GM12872 (cell line): ENCODE results near the gene BCAS1.

Source experiments
- TF ChIP-seq, protein P1 (sequence below): IDR thresholded peaks from 3 replicates; pipeline ENCODE4 v1.5.1; 2011; ENCODE audit warnings: low read depth, mild to moderate bottlenecking, low read length, moderate library complexity; ENCODE audit not compliant: insufficient read depth

BCAS1 gene

DNA sequence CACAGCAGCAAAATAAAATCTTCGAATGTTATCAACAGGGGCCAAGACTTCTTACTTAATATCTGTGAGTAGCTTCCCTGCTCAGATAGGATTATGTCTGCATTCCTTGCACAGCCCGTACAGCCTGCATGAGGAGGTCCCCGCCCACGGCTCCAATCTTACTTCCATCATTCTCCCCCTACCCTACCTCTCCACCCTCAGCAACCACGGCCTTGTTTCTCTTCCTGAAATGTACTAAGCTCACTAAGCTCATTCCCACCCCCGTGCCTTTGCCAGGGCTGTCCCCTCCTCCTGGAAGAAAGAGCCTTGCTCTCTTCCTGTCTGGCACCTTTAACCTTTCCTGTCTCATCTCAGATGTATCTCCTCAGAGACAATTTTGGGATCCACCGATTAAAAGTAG lies 120.4 kb downstream of the BCAS1 start:
- TF ChIP-seq, protein P1, sequence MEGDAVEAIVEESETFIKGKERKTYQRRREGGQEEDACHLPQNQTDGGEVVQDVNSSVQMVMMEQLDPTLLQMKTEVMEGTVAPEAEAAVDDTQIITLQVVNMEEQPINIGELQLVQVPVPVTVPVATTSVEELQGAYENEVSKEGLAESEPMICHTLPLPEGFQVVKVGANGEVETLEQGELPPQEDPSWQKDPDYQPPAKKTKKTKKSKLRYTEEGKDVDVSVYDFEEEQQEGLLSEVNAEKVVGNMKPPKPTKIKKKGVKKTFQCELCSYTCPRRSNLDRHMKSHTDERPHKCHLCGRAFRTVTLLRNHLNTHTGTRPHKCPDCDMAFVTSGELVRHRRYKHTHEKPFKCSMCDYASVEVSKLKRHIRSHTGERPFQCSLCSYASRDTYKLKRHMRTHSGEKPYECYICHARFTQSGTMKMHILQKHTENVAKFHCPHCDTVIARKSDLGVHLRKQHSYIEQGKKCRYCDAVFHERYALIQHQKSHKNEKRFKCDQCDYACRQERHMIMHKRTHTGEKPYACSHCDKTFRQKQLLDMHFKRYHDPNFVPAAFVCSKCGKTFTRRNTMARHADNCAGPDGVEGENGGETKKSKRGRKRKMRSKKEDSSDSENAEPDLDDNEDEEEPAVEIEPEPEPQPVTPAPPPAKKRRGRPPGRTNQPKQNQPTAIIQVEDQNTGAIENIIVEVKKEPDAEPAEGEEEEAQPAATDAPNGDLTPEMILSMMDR, result no peak

DNA sequence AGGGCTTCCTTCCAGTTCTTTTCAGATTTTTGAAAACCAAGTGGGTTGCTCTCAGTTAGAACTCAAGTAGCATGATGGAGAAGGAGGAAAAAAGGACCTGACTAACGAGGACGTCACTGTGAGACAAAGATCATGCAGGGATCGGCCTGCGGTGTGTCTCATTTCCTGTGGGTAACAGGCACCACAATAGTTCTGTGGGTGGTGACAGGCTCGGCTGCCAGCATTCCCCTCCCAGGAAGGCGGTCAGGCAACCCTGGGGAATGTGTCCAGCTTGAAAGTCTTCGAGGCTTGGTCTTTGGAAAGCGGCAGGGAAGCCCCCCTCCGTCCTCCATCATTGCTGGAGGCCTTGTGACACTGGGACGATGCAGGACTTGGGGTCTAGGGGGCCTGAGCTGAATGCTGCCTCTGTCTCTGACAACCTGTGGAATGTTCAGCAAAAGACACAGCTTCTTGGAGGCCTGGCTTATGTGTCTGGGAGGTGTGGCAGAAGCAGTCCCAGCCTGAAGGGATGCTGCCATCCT lies 121.0 kb downstream of the BCAS1 start:
- TF ChIP-seq, protein P1, result no peak

DNA sequence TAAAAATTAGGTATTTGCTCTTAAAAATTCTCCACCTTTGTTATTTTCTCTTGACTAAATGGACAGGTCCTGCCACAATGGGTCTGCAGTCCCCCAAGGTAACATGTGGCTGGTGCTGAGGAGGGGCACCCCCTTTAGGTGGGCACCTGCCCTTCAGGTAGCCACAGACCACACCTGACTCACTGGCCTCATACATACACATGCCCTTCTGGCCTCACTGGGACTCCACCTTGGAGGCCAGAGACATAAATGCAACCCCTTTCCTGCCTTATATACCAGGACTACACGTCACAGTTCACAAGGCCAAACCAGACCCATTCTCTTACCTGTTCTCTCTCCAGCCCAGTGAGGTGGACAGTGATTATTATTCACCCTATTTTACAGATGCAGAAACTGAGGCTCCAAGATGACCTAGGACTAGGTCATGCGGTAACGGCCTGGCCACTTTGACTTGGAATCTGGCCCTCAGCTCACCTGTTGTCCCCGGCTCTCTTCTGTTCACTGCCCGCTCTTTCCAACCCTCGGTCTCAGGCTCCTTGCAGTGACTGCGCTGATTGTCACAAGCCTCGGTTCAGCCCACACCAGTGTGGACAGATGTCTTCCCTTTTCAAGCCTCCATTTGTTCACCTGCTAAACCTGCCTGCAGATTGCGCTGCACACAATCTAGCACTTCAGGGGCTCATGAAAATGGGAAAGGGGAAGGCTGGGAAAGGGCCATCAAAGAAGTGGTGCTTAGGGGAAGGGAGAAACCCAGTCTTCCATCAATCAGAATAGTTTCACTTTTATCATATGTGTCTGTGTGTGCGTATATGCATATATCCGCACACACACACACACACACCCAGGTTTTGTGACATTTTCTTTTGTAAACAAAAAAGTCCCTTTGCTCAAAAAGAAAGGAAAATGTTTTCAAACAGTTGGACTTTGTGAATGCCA lies 121.7 kb downstream of the BCAS1 start:
- TF ChIP-seq, protein P1, result no peak

DNA sequence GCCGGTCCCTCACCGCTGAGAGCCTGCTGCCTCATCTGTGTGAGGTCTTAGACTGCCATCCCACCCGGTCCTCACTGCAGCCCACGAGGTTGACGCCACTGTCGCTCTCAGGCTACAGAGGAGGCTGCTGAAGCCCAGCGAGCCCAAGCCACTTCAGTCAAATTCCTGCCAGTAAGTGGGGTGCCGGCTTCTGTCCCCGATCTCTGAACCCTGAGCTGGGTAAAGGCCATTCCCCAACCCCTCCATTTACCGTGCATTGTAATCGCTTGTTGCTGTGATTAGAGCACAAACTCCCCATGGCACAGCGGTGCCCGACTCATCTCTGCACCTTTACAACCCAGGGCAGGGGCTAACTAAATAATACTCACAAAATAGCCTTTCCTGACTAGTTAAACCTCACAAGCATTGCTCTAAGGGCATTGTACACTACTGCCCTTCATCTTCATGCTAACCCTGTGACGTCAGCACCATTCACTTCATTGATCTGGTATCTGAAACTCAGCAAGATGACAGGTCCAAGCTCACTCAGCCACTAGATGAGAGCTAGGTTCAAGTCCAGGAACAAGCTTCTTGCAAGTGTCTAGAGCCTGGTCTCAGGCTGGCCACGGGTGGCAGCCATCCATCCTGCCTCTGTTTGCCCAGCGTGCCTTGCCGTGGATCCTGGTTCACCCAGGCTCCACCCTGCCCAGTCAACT lies 122.7 kb downstream of the BCAS1 start:
- TF ChIP-seq, protein P1, result no peak

DNA sequence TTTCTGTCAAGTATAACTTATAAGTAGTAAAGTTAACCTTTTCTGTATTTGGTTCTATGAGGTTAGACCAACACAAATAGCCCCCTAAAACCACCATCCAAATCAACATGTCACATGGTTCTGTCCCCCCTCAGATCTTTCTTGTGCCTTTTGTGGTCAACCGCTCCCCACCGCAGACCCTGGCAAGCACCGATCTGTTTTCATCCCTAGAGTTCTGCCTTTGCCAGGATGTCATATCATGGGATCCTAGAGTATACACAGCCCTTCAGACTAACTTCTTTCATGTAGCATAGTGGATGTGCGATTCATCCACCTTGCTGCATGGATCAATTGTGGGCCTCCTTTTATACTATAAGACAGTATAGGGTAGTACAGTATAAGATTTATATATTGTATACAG lies 124.3 kb downstream of the BCAS1 start:
- TF ChIP-seq, protein P1, result no peak

DNA sequence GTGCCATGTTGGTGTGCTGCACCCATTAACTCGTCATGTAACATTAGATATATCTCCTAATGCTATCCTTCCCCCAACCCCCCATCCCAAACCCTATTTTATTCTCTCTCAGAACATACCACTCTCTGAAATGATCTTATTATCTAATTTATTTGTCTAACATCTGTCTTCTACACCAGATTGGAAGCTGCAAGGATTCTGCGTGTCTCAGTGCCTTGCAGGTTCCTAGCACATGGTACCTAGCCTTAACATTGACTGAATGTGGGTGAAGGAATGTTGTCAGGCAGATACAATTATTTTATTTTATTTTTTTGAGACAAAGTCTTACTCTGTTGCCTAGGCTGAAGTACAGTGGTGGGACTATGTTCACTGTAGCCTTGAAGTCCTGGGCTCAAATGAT lies 124.9 kb downstream of the BCAS1 start:
- TF ChIP-seq, protein P1, result no peak

DNA sequence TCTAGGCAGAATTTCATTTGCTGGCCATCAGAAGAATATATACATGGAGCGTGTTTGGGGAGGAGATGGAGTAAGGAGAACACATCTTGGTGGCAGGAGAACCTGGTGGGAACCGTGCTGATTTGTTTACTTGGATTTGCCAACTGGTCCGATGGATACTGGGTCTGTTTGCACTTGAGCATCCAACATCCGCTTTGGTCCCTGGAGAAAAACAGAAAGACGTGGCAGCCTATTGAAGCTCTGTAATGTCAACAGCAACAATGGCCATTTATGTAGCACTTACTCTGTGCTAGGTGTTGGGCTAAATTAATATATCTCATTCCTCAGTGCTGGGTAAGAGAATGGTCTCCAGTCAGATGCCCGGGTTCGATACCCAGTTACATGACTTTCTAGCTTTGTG lies 125.6 kb downstream of the BCAS1 start:
- TF ChIP-seq, protein P1, result no peak
